SH-SY5Y (cell line): Measurements from ENCODE around the gene KRT14.

Experiments
- GATA2 ChIP-seq: IDR thresholded peaks from 2 replicates; pipeline ENCODE4 v1.6.1; 2011; ENCODE audit warnings: mild to moderate bottlenecking, low read depth, low read length
- GATA3 ChIP-seq: IDR thresholded peaks from 2 replicates; pipeline ENCODE4 v1.6.1; 2011; ENCODE audit warnings: low read depth, mild to moderate bottlenecking, low read length, moderate library complexity

- no peak for TF ChIP-seq GATA2
- no peak for TF ChIP-seq GATA3
These were observed 7.0 kb downstream of the KRT14 start for GRCh38 chr17:41579484-41580243.
